GM12878 (cell line): ENCODE measurements around the gene ZNF804B. TPM values are rescaled to one million over a fixed set of nuclear protein-coding genes. Genes with fewer than 3 reads are reported as not detected.

Source experiments
- HSF1 ChIP-seq: fragments of 150-350 bp; IDR thresholded peaks from 2 replicates; pipeline ENCODE4 v1.6.1; 2014; ENCODE audit warnings: mild to moderate bottlenecking, low read depth, low read length
- polyA plus RNA-seq, 11 experiments: library from polyadenylated mRNA; depleted of rRNA in 4 of 11; unstranded in 6 of 11; stranded (reverse) in 5 of 11; fragments of >200 nt; fragmentation: Nextera tagmentation in 4 of 11; fragmentation: Illumina TruSeq in 1 of 11; extraction: Ambion mirVana in 4 of 11; extraction: Trizol in 1 of 11; gene quantifications; 1 replicate in 1 of 11; 2 replicates in 10 of 11; pipeline versions ENCODE4 v1.2.1 to v1.2.3, GENCODE V29; 2011 to 2016; ENCODE audit warnings: inconsistent platforms in 2 of 11, missing spikeins in 2 of 11, low read depth in 1 of 11
- small RNA-seq: library from RNA; depleted of rRNA; stranded (forward); fragments of <200 nt; gene quantifications from one replicate; pipeline ENCODE3, GENCODE V24; 2014
- total RNA-seq, 4 experiments: library from RNA; depleted of rRNA in 3 of 4; stranded (reverse); fragments of >200 nt in 3 of 4; fragmentation: Illumina TruSeq in 1 of 4; extraction: Trizol in 1 of 4; gene quantifications; 2 replicates each; pipeline versions ENCODE4 v1.2.1 to v1.2.3, GENCODE V29; 2013 to 2021

ZNF804B gene
- total and polyA plus RNA-seq, 10 of the 15 experiments (the other 5 are each of a cell fraction or from before 2014, with no cell fraction given): not detected

DNA sequence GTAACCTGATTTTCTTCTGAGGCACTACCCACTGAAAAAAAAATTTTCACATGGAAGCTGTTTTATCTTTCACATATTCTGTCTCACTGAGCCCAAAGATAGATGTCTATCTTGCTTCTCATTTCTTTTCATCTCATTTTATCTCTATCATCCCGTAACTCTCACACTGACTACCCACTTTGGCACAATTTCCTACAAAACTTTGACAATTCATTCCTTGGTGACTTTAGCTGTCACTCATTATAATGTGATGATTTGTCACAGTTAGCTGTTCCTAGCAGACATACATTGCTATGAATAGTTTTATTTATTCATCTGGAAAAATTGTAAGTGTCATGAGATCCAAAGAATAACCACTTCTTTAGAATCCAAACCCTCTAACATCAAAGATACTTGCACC lies 625.9 kb downstream of the ZNF804B start (continued):
- no peak for TF ChIP-seq HSF1
- TF ChIP-seq, all 136 proteins: peak for 0

Small RNAs within 50 kb of the gene (small RNA-seq; reads per million reads assigned to genes)
- gene AC002127.1: not detected

Other genes with a start within 250 kb of the ZNF804B start
- not detected in 2 replicates for gene TEX47, start 36.0 kb downstream of the ZNF804B start, total RNA-seq (2014; rRNA removed)
- not detected in 2 replicates for gene TEX47, start 36.0 kb downstream of the ZNF804B start, total RNA-seq (2014; rRNA removed; fragmentation: Illumina TruSeq; extraction: Trizol)
- gene TEX47, start 36.0 kb downstream of the ZNF804B start, total RNA-seq (2021): not detected in 2 replicates
- gene TEX47, start 36.0 kb downstream of the ZNF804B start, polyA plus RNA-seq (2011; rRNA removed): not detected in 2 replicates
- gene TEX47, start 36.0 kb downstream of the ZNF804B start, polyA plus RNA-seq (2014; fragmentation: Illumina TruSeq; extraction: Trizol): not detected in 2 replicates
- not detected for gene TEX47, start 36.0 kb downstream of the ZNF804B start, polyA plus RNA-seq (2014; fragmentation: Nextera tagmentation; extraction: Ambion mirVana)
- not detected in 2 replicates for gene TEX47, start 36.0 kb downstream of the ZNF804B start, polyA plus RNA-seq (2014; rRNA removed)
- not detected for gene TEX47, start 36.0 kb downstream of the ZNF804B start, polyA plus RNA-seq (2016; fragmentation: Nextera tagmentation; extraction: Ambion mirVana)